ENCODE results near the gene DMD.

- TF ChIP-seq CTCF (conservative IDR thresholded peaks at IDR 0.05) (no peak), EZH2 (IDR thresholded peaks at IDR 0.05; ENCODE audit: low read depth) (no peak)
These were observed 715.5 kb downstream of the DMD start for GRCh38 chrX:32495855-32496254.
